Fibroblast of gingiva (primary cell): ENCODE measurements around the gene OR5K2.
A peak's percentile ranks its signal among the peaks of the same experiment; 100 is the strongest.

Experiments
- DNase-seq: peaks from one replicate; pipeline ENCODE4 v3.0.0-alpha.2; 2011; ENCODE audit warnings: low read depth

The OR5K2 gene

GRCh38 chr3:98522544-98523281 is 25.2 kb downstream of the OR5K2 start, which contains the start of gene CLDND1:
Gene CLDND1 (minus strand): TSS chr3:98522902. CDS start chr3:98521424, 1,478 bp downstream.
- peak; percentile 97 for DNase-seq

GRCh38 chr3:98525494-98525893 is 28.0 kb downstream of the OR5K2 start:
- DNase-seq, result no peak

GRCh38 chr3:98528474-98529346 is 31.2 kb downstream of the OR5K2 start:
- no peak for DNase-seq

GRCh38 chr3:98529856-98530459 is 32.5 kb downstream of the OR5K2 start:
- no peak for DNase-seq

- no peak for DNase-seq
Measured at GRCh38 chr3:98530676-98531075, 33.2 kb downstream of the OR5K2 start.

GRCh38 chr3:98531622-98532274 is 34.3 kb downstream of the OR5K2 start, which contains the start of gene GPR15:
Gene GPR15 (plus strand): TSS chr3:98531978. CDS start chr3:98532034, 56 bp downstream.
- no peak for DNase-seq

- DNase-seq, result no peak
Measured at GRCh38 chr3:98532275-98532637, 34.8 kb downstream of the OR5K2 start.

GRCh38 chr3:98532709-98533571 is 35.5 kb downstream of the OR5K2 start:
- no peak for DNase-seq

- DNase-seq, result no peak
Measured at GRCh38 chr3:98534168-98534567, 36.7 kb downstream of the OR5K2 start.

GRCh38 chr3:98534734-98535133 is 37.3 kb downstream of the OR5K2 start:
- DNase-seq, result no peak

GRCh38 chr3:98536456-98537017 is 39.1 kb downstream of the OR5K2 start:
- DNase-seq, result no peak

GRCh38 chr3:98540346-98540745 is 42.9 kb downstream of the OR5K2 start:
- DNase-seq, result no peak

- DNase-seq, result no peak
Measured at GRCh38 chr3:98541695-98542094, 44.2 kb downstream of the OR5K2 start.

- no peak for DNase-seq
Measured at GRCh38 chr3:98542623-98543022, 45.1 kb downstream of the OR5K2 start.

GRCh38 chr3:98545940-98546339 is 48.5 kb downstream of the OR5K2 start:
- DNase-seq, result no peak
